KBM-7 (cell line): ENCODE data around the gene TMEM109.

Experiments used
- DNase-seq: peaks from one replicate; pipeline ENCODE4 v3.0.0-alpha.2; 2015
- in situ Hi-C: fragments of 300-500 bp; cut with MboI; formaldehyde crosslinking; loops from 2 replicates; pipeline ENCODE4 v1.14.3; 2020; ENCODE audit warnings: low sequenced_read_pairs, low pct_unique_long_range_greater_than_20kb, mixed read lengths

TMEM109 gene

GRCh38 chr11:60935676-60936442 is 21.9 kb downstream of the TMEM109 start:
- DNase-seq, result no peak
- in situ Hi-C loops, result no loop called here

GRCh38 chr11:60936467-60937143 is 22.6 kb downstream of the TMEM109 start:
- in situ Hi-C loops, result no loop called here
- DNase-seq, result no peak

- in situ Hi-C loops, result no loop called here
These were observed 23.2 kb downstream of the TMEM109 start for GRCh38 chr11:60937144-60937527.

GRCh38 chr11:60937811-60938210 is 23.9 kb downstream of the TMEM109 start:
- in situ Hi-C loops, result no loop called here
- no peak for DNase-seq

More at GRCh38 chr11:60937144-60937527, 23.2 kb downstream of the TMEM109 start:
- DNase-seq, result no peak

- DNase-seq, result no peak
- in situ Hi-C loops, result no loop called here
These were observed 24.5 kb downstream of the TMEM109 start for GRCh38 chr11:60938500-60938899.

GRCh38 chr11:60939301-60939700 is 25.3 kb downstream of the TMEM109 start:
- in situ Hi-C loops, result no loop called here
- no peak for DNase-seq

GRCh38 chr11:60939855-60940254 is 25.9 kb downstream of the TMEM109 start:
- DNase-seq, result no peak
- in situ Hi-C loops, result no loop called here

GRCh38 chr11:60941371-60942119 is 27.6 kb downstream of the TMEM109 start:
- DNase-seq, result no peak
- in situ Hi-C loops, result no loop called here

GRCh38 chr11:60942219-60942618 is 28.3 kb downstream of the TMEM109 start:
- DNase-seq, result no peak
- in situ Hi-C loops, result no loop called here

- DNase-seq, result no peak
- in situ Hi-C loops, result no loop called here
These were observed 29.1 kb downstream of the TMEM109 start for GRCh38 chr11:60942970-60943565.

GRCh38 chr11:60944490-60945294 is 30.7 kb downstream of the TMEM109 start:
- peak; percentile 82 for DNase-seq
- in situ Hi-C loops, result no loop called here

- in situ Hi-C loops, result no loop called here
- DNase-seq, result no peak
These were observed 31.3 kb downstream of the TMEM109 start for GRCh38 chr11:60945295-60945667.

GRCh38 chr11:60946601-60947264 is 32.8 kb downstream of the TMEM109 start:
- DNase-seq, result no peak
- in situ Hi-C loops, result no loop called here

GRCh38 chr11:60947700-60948099 is 33.7 kb downstream of the TMEM109 start:
- in situ Hi-C loops, result no loop called here
- no peak for DNase-seq

- in situ Hi-C loops, result no loop called here
- no peak for DNase-seq
These were observed 34.3 kb downstream of the TMEM109 start for GRCh38 chr11:60948250-60948649.

- in situ Hi-C loops, result no loop called here
- DNase-seq, result no peak
These were observed 36.1 kb downstream of the TMEM109 start for GRCh38 chr11:60950024-60950423.

GRCh38 chr11:60950933-60951605 is 37.1 kb downstream of the TMEM109 start:
- in situ Hi-C loops, result no loop called here

GRCh38 chr11:60951606-60951903 is 37.6 kb downstream of the TMEM109 start:
- in situ Hi-C loops, result no loop called here
- no peak for DNase-seq

More at GRCh38 chr11:60950933-60951605, 37.1 kb downstream of the TMEM109 start:
- no peak for DNase-seq
